Limb (tissue), 2 donors: Measurements from ENCODE around the gene OOSP4A.
"Not testable (repeated sequence)": the region's sequence is repeated elsewhere in the genome, so short reads cannot be mapped to it uniquely, and the experiment has no call there.

Experiments used
- DNase-seq, 2 donors: peaks; one replicate each; pipeline ENCODE4 v3.0.0-alpha.2; 2016; ENCODE audit errors: extremely low spot score in 2 of 2

OOSP4A gene

DNA sequence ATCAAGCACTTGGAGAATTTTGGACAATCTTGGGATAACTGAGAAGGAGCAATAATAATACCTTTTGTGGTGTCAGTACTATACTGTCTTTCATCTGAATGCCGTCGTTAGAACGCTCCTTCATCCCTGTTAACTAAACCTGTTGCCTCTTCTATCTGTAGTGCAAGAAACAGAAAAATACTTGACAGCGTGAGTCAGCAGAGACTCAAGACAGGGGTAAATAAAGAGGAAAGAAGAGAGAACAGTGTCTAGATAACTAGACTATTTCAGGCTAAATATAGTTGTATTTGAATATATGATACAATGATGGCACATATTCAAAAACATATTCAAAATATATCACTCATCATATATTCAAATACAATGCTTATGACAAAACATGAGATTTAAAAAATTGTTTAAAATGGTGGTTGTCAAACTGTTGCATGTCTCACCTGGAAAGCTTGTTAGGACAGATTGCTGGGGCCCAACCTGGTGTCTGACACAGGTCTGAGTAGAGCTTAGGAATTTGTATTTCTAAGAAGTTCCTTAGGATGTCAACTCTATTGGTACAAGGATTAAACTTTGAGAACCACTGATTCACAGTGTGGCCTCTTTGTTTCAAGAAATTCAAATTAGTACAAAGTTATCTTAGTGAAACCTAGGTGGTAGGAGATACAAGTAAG, 17.4 kb downstream of the OOSP4A start:
- no peak for DNase-seq

DNA sequence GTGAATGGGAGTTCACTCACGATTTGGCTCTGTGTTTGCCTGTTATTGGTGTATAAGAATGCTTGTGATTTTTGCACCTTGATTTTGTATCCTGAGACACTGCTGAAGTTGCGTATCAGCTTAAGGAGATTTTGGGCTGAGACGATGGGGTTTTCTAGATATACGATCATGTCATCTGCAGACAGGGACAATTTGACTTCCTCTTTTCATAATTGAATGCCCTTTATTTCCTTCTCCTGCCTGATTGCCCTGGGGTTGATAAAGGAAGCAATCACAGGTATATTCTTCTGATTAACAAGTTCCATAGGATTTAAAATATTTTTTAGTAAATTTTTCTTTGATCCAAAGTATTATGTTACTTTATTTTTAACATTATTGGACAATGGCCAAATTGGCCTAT, 18.2 kb downstream of the OOSP4A start:
- not testable (repeated sequence) for DNase-seq

DNA sequence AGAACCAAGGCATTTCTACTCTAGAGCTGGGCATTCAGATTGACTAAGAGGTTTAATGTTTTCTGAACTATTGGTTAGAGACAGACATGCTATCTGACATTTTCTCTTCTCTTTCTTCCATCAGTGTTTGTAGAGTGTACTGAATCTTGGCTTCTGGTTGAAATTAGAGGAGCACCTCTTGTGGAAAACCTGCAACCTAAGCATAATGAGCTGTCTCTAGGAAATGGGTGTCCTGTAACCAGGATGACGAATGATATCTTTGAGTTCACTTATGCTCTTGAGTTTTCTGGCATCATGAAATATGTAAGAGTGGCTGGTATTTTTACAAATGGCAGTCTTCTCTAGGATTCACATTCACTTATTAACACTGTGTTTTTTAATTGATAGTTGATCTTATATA, 19.4 kb downstream of the OOSP4A start:
- DNase-seq: no peak

DNA sequence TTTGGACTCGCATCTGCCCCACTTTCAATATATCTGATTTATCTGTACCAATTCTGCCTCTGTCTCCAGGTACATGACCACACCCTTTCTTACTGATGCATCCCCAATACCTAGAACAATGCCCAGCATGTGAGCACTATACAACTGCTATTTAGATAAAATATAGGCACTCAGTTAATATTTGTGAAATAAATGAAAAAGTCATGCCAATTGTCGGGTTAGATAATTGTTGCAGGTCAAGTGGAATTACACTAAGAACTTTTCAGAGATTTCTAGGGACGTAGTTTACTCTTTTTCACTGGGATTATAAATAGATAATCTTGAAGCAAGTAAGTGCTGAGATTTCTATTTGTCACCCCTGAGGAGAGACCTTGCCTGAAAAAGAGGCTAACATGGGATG, 20.5 kb downstream of the OOSP4A start:
- DNase-seq: no peak

DNA sequence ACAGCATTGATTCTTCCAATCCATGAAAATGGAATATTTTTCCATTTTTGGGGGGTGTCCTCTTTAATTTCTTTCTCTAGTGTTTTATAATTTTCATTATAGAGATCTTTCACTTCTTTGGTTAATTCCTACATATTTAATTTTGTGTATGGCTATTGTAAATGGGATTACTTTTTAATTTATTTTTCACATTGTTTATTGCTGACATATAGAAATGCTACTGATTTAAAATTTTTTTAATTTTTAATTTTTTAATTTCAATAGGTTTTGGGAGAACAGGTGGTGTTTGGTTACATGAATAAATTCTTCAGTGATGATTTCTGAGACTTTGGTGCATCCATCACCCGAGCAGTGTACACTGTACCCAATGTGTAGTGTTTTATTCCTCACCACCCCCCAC, 26.6 kb downstream of the OOSP4A start:
- no peak for DNase-seq

DNA sequence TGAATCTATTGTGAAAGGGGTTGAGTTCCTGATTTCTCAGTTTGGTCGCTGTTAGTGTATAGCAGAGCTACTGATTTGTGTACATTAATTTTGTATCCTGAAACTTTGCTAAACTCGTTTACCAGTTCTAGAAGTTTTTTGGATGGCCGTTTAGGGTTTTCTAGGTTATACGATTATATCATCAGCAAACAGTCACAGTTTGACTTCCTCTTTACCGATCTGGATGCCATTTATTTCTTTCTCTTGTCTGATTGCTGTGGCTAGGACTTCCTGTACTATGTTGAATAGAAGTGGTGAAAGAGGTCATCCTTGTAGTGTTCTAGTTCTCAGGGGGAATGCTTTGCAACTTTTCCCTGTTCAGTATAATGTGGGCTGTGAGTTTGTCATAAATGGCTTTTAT, 28.6 kb downstream of the OOSP4A start:
- no peak for DNase-seq

DNA sequence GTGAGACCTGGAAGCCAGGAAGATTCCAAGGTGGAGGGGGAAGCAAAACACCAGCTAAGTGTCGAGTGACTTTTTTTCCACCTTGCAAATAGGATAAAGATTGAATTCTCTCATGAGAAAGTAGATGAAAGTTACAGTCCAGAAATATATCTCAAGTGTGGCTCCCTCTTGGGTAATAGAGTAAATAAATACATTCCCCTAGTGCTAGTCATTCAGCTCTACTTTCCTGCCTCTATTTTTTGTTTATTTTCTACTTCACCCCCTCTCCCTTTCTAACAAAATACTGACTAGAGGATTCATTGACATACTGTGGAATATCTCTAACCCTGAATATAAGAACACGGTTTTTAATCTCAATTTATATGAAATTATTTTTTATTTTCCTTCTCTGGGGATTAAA, 34.0 kb downstream of the OOSP4A start:
- no peak for DNase-seq

DNA sequence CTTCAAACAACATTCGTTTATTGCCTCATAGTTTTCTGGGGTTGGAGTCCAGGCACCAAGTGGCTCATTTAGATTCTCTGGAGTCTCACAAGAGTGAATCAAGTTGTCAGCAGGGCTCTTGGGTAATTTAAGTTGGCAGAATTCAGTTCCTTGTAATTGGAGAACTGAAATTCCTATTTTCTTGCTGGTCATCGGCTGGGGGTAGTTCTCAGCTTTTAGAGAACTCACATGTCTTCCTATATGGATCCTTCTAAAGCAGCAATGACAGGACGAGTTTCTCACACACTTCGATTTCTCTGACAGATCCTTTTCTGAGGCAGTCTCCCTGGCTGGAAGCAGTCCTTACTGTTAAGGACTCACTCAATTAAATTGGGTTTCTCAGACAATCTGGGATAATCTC, 35.9 kb downstream of the OOSP4A start:
- peak in 1 of 2 donors; percentile 1 for DNase-seq

DNA sequence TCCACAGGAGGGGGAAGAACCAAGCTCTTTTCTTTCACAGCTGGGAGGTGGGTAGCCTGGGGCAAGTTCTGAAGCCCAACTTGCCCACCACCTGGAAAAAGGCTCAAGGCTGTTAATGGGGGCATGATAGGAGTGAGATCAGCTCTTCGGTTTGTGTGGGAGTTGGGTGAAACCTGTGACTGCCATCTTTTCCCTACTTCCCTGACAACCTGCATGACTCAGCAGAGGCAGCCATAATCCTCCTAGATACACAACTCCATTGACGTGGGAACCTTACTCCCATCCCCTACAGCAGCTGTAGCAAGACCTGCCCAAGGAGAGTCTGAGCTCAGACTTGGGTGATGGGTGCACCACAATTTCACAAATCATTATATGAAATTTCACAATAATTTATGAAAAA, 39.9 kb downstream of the OOSP4A start:
- no peak for DNase-seq

DNA sequence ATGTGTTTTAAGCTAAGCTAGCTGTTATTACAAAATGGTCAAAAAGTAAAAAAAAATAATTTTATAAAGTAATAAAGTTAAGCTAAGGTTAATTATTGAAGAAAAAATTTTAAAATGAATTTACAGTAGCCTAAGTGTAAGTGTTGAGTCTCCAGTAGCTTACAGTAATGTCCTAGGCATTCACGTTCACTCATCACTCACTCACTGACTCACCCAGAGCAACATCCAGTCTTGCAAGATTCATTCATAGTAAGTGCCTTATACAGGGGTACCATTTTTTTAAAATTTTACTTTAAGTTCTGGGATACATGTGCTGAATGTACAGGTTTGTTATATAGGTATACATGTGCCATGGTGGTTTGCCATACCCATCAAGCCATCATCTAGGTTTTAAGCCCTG, 41.5 kb downstream of the OOSP4A start:
- DNase-seq: no peak

DNA sequence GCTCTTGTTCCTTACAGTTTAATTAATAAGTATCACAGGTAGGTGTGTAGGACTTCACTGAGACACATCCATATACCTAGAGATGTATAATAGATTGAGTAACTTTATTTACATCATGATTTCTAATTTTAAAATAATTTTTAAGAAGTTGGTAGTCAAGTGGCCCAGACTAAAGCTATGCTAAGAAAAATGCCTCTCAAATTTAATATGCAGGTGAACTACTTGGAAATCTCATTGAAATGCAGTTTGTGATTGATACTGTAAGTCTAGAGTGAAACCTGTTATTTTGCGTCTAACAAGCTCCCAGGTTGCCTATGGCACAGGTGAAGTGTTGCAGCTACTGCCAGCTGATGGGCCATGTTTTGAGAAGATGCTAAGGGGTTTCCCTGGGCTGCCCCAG, 53.0 kb downstream of the OOSP4A start, which contains the start of gene OOSP4B:
Gene OOSP4B (plus strand): TSS at position 301 of the 400 bp plus-strand sequence.
- DNase-seq: no peak

DNA sequence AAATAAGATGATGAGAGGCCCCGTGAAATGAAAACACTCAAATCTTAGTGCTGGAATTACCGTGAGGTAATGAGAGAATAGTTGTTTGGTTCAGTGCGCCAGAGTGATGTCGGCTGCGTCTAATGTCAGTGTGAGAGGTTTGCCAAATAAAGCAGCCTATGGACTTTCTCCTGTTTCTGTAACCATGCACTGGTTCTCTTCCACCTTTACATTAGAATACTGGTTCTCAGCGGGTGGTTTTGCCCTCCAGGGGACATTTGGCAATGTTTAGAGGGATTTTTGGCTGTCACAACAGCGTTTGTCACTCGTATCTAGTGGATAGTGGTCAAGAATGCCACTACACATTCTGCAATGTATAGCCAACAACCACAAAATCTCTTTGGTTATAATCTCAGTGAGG, 54.2 kb downstream of the OOSP4A start:
- no peak for DNase-seq
